Kidney capillary endothelial cell (primary cell): ENCODE results near the gene NET1.

ENCODE experiments used
- DNase-seq: peaks from one replicate; pipeline ENCODE4 v3.0.0-alpha.2; 2018; ENCODE audit warnings: low spot score

The NET1 gene

DNA sequence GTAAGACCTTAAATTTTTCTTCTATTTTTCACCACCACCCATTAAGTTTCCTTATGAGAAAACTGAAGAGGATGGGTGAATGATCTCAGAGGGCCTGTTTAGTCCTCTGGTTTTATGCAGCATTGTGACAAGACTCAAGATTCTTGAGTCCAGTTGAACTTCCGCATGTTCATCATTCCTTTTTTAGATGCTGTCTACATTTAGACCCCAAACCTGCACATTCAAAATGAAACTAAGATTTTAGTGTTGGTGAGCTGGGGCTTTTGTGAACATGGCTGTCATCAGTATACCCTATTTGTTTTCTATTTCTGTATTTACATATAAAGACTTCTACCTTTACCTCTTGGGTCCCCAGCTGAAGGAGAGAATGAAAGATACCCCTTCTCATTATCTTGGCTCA is 31.1 kb downstream of the NET1 start:
- DNase-seq, result no peak

- no peak for DNase-seq
Measured at GRCh38 chr10:5445006-5445405, 32.6 kb downstream of the NET1 start.

DNA sequence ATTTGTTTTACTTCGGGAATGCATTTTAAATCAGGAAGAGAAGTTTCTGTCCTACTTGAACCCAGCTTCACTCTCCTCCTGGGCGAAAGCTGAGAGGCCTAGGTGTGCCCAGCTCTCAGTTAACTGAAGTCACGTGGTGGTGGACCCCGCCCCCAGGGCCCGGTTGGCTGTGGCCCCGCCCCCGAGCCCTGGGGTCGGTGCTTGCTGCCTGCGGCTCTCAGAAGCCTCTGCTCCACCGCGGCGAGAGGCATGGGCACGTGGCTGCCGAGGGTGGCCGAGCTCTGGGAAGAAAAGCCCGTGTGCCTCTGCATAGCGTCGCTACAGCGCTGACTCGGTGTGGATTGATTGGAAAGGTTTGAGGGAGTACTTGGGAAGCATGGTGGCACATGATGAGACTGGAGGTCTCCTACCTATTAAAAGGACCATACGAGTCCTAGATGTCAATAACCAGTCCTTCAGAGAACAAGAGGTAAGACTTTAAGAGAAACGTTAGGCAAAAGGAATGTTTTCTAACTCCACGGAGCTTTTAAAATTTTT is 34.1 kb downstream of the NET1 start:
- peak; percentile 83 for DNase-seq

DNA sequence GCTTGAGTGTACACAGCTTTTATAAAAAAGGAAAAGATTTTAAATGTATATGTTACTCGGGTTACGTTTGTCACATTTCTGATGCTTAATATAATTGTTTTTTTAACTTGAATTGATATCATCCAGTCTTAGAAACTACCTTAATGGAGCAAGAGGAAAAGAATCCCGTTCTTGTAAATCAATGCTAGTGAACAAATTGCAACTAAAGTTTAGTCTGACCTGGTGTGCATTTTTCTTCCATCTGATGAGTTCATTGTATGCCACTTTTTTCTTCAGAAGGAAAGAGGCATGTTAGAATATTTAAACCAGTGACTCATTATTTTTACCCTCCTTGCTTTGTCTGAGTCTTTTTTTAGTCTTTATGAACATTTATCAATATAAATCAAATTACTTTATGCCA is 34.7 kb downstream of the NET1 start:
- DNase-seq, result peak; percentile 41

DNA sequence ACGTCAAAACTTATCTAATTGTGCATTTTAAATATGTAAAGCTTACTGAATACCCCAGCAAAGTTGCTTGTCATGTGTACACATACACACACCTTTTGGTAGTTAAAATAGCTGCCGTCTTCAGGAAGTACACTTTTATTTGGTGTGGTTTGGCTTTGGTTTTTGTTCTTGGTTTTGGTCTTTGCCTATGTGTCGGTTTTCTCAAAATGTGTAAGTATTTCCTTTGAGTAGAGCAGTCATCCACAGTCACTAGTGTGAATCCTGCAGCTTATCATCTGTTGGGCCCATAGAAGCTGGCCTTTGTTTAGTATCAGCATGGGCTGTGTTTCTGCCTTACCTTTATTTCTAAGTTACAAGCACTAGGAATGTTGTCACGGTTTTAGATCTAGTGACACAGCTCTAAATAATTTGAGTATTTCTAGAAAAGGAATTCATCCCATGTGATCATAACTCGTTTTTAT is 35.3 kb downstream of the NET1 start:
- DNase-seq, result peak; percentile 41

DNA sequence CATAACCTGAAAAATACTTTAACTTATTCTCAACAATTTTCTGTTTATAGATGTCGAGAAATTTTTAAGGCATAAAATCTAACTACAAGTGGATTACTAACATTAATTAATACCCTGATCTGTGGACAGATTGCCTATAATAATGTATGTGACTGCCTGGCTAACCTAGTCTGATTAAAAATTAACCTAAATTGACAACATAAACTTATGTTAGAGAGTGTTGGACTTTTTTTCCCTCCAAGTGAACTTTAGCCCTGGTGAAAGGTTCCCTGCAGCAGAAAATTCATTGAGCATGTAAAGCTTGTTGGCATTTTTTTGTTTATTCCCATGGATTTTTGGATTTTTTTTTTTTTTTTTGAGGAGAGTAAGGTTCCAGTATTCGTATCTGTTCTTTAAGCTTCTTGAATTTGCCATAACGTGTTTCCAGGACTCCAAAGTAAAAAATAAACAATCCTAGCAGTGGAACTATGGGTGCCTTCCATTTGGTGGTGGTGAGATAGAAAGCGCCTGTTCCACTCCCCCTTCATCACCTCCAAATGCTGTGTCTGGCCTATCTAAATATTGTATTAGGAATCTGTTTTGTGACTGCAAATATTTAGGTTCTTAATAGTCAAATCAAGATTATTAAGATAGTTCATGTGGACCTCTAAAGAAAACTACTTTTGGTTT is 36.1 kb downstream of the NET1 start:
- DNase-seq, result no peak

DNA sequence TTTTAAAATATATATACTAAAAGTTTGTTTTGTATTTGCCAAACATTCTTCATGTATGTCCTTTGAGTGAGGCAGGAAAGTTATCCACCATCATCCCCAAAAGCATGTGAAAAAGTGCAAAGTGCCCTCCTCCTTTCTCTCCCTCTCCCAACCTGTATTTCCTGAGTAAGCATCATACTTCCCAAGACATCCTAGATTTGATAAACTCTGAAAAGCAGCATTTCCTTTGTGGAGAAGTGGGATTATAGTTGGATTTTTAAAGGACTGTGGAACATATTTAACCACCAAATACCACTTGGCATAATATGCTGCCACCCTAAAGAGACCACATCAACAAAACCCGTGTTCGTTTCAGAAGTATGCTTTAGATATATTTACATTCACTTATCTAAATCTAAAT is 36.9 kb downstream of the NET1 start:
- DNase-seq, result no peak

- peak; percentile 44 for DNase-seq
Measured at GRCh38 chr10:5449823-5450222, 37.5 kb downstream of the NET1 start.

- no peak for DNase-seq
Measured at GRCh38 chr10:5450605-5451384, 38.4 kb downstream of the NET1 start.

DNA sequence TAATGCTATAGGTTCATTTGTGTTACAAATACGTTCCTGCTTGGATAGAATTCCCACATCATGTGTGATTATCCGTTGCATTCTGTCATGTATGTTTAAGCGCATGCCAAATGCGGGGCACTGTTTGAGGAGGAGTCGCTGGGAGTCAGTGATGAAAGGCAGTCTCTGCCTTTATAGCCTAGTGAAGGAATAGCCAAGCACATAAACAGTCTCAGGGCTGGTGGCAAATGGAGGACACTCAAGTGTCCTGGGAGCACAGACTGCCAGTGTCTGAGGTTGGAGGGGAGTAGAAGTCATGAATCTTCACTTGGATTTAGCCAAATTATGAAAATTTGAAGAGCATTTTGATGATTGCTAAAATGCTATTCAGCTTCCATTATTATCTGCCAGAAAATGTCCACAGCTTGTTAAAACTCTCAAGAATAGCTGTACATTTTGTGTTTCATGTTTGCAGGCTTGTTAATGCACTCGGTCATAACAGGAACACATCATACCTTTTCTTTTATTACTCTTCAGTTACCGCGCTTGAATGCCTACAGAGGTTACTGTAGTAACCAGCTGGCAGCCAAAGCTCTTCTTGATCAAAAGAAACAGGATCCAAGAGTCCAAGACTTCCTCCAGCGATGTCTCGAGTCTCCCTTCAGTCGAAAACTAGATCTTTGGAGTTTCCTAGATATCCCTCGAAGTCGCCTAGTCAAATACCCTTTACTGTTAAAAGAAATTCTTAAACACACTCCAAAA is 41.6 kb downstream of the NET1 start:
- DNase-seq, result no peak

DNA sequence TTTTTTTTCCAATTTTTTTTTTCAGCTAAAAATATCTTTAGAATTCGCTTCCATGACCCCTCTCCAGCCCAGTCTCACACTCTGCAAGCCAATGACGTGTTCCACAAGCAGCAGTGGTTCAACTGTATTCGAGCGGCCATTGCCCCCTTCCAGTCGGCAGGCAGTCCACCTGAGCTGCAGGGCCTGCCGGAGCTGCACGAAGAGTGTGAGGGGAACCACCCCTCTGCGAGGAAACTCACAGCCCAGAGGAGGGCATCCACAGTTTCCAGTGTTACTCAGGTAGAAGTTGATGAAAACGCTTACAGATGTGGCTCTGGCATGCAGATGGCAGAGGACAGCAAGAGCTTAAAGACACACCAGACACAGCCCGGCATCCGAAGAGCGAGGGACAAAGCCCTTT is 44.2 kb downstream of the NET1 start:
- DNase-seq, result no peak

DNA sequence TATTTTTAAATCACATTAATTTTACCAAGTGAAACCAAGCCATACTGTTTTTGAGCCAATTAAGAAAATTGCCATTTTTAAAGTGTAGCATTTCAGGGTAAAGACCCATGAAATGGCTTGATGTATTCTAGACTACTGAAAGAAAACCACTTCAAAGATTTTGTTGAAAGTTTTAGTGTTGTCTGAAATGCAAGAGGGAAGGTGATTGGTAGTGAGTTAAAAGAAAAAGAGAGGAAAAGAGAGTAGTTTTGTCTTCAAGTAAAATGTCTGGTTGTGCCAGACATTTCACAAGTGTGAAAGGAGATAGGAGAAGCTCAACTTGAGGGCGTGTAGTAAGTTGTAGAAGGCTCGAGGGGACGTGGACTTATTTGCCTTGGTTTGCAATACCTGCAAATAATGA is 45.4 kb downstream of the NET1 start:
- no peak for DNase-seq

DNA sequence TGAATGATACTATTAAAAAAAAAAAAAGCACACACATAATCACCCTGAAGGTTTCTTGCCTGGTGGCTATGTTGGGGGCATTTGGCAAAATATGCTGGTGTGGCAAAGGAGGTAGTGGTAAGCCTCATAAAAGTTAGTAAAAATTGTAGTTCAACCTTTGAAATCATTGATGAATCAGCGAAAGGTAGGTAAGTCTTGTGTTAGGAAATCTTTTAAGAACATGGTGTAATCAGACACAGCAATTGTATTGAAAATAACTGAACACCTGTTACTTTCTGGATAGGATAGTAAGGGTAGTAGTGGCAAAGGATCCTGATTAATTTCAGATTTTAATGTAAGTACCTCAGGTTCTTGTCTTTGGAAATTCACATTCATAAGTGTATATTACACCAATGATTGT is 46.1 kb downstream of the NET1 start:
- DNase-seq, result no peak

DNA sequence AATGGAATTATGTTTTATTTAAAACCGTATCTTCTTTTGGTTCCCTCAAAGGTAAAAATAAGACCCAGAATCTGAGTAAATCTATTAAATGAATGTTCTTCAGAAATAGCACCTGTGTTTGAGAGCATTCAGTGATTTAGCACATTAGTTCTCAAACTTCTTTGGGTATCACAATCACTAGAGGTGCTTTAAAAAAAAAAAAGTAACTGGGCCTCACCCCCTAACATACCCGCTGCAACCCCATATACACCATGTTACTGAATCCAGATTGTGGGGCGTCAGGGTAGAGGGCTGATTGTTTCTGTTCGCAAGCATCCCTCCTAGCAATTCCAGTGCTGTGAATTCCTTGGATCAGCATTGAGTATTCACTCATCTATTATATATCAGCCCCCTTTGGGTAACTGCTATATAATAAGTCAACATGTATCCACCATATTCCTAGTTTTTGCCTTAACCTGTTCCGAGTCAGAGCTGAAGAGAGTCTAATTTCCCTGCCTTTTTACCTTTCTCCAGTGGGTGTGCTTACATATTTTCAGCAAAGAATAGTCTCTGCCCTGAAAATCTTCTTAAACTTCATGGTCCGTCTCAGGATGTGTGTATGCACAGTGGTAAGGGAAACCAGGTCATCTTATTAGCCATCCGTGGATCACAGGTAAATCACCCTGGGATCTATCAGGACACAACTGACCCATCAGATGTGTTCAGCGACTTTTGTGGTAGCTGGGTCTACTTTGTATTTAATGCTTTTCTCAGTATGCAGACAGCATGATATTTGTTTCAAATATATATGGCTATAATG is 46.8 kb downstream of the NET1 start:
- DNase-seq, result no peak

GRCh38 chr10:5460468-5461202 is 48.3 kb downstream of the NET1 start:
- no peak for DNase-seq

DNA sequence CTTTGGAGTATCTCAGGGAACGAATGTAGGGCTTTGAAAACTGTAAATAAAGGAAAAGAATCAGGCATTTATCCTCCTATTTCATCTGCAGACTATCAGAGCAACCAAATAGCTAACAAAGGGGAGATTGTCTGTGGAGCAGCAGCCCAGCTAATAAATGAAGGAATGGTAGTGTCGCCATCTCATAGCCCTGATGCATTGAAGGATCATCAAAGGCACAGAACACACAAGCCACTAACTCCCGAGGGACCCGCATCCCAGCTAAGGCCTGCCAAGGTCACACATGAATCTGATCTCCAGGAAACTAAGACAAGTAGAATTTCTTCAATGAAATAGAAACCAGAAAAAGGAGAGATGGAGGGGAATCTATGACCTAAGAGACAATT is 48.8 kb downstream of the NET1 start:
- no peak for DNase-seq

- no peak for DNase-seq
Measured at GRCh38 chr10:5461914-5462840, 49.8 kb downstream of the NET1 start.

DNA sequence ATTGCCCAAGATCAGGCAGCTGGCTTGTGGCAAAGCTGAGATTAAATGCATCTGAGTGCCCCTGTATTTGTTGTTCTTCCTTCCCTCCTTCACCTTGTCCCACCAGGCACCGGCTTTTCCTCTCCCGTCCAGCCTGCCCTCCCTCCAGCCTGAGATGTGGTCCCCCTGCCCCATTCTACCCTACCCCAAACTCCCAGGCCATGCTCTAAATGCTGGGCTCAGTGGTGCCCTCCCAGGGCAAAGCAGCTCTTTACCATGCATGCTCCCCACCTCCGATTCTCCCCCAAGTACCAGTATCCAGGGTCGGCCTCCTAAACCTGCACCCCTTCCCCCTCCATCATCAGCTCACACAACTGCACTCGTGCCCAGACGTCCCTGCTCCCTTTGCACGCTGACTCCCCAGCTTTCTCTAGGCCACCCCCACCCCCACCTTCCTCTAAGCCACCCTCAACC is 50.5 kb downstream of the NET1 start:
- no peak for DNase-seq

DNA sequence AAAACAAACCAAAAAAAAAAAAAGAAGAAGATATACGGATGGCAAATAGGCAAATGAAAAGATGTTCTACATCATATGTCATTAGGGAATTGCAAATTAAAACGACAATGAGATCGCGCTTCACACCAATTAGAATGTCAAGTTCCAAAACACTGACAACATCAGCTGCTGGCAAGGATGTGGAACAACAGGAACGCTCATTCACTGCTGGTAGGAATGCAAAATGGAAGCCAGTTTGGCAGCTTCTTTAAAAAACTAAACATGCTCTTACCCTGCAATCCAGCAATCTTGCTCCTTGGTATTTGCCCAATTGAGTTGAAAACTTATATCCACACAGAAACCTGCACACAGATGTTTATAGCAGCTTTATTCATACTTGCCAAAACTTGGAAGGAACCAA is 52.2 kb downstream of the NET1 start:
- DNase-seq, result no peak

DNA sequence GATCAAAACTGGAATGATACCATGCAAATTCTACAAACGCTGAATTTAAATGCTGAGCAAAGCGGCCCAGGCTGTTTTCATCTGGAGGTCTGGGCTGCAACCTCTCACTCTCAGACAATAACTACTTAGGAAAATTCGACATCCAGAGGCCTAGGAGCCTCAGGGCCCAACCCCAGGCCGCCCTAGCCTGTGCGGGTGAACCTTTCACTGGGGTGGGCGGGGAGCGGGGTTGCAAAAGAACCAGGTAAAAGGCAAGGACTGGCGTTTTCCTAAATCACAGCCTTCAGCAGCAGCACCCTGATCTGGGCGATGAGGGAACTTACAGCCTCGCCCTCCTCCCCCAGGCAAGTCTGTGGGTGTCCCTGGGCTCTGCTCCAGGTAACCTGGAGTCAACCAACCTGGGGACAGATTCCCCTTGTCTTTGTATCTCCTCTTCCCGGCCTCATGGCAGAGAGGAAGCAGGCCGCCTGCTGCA is 53.7 kb downstream of the NET1 start:
- DNase-seq, result no peak
